NK-92 treated with Interleukin-12 subunit alpha and Interleukin-12 subunit beta, amount 100 ng/mL, for 24 hours (cell line): ENCODE measurements around the gene MAGI2.

Experiments used
- DNase-seq: peaks from one replicate; lab custom pipeline; 2025; lab: John Stamatoyannopoulos, UW

The MAGI2 gene

GRCh38 chr7:77989981-77990566 lies 1463.4 kb downstream of the MAGI2 start:
- DNase-seq = no peak

GRCh38 chr7:77985974-77986339 lies 1467.5 kb downstream of the MAGI2 start:
- DNase-seq = no peak

- no peak for DNase-seq
These were observed 1468.1 kb downstream of the MAGI2 start for GRCh38 chr7:77985232-77985973.

GRCh38 chr7:77983973-77984372 lies 1469.5 kb downstream of the MAGI2 start:
- no peak for DNase-seq

- DNase-seq = peak; percentile 17
These were observed 1470.4 kb downstream of the MAGI2 start for GRCh38 chr7:77982926-77983550.

- DNase-seq = no peak
These were observed 1473.3 kb downstream of the MAGI2 start for GRCh38 chr7:77980087-77980713.

GRCh38 chr7:77979219-77979618 lies 1474.2 kb downstream of the MAGI2 start:
- no peak for DNase-seq

- DNase-seq = no peak
These were observed 1477.6 kb downstream of the MAGI2 start for GRCh38 chr7:77975672-77976480.

- no peak for DNase-seq
These were observed 1481.7 kb downstream of the MAGI2 start for GRCh38 chr7:77971726-77972125.

- DNase-seq = no peak
These were observed 1486.0 kb downstream of the MAGI2 start for GRCh38 chr7:77967429-77967828.
